Measurements from ENCODE around the gene ZBTB7B.
"Not testable (repeated sequence)": the region's sequence is repeated elsewhere in the genome, so short reads cannot be mapped to it uniquely, and the experiment has no call there.

The ZBTB7B gene

GRCh38 chr1:154992721-154993571 lies 9.7 kb upstream of the ZBTB7B start:
- Mint-ChIP-seq H3K4me3 (no peak overlapping the region), H3K4me1 (peaks cover 48% of the 10 kb centered on the region), H3K36me3 (peaks cover 22% of the 10 kb centered on the region), H3K27ac (no peak overlapping the region), H3K27me3 (no peaks in the 10 kb centered on the region), H3K9me3 (no peaks in the 10 kb centered on the region)
- ATAC-seq = peak; percentile 31

- H3K9me3 Mint-ChIP-seq = no peaks in the 10 kb centered on the region
- H3K4me3 Mint-ChIP-seq = no peak within 1 kb of the TSS
- H3K4me1 Mint-ChIP-seq = peaks cover 48% of the 10 kb centered on the region
- no peak for ATAC-seq
- H3K36me3 Mint-ChIP-seq = peaks cover 16% of the 10 kb centered on the region
- peak within 1 kb of the TSS; percentile 54 for H3K27ac Mint-ChIP-seq
- no peaks in the 10 kb centered on the region for H3K27me3 Mint-ChIP-seq
Measured at GRCh38 chr1:154993572-154994268, 8.9 kb upstream of the ZBTB7B start, which contains the start of gene LENEP. LENEP (plus strand) TSS chr1:154993586; CDS start chr1:154993608, 22 bp downstream.

- peak overlapping the region; percentile 54 for H3K27ac Mint-ChIP-seq
Measured at GRCh38 chr1:154994269-154994587, 8.4 kb upstream of the ZBTB7B start.

GRCh38 chr1:154994591-154994990 lies 8.0 kb upstream of the ZBTB7B start:
- H3K27ac Mint-ChIP-seq = peak overlapping the region; percentile 54
- peaks cover 50% of the 10 kb centered on the region for H3K4me1 Mint-ChIP-seq
- no peak for ATAC-seq
- H3K9me3 Mint-ChIP-seq = no peaks in the 10 kb centered on the region
- no peak overlapping the region for H3K4me3 Mint-ChIP-seq
- H3K36me3 Mint-ChIP-seq = peaks cover 14% of the 10 kb centered on the region
- no peaks in the 10 kb centered on the region for H3K27me3 Mint-ChIP-seq

More at GRCh38 chr1:154994269-154994587, 8.4 kb upstream of the ZBTB7B start:
- Mint-ChIP-seq H3K27me3 (no peaks in the 10 kb centered on the region), H3K36me3 (peaks cover 16% of the 10 kb centered on the region), H3K9me3 (no peaks in the 10 kb centered on the region), H3K4me1 (peaks cover 48% of the 10 kb centered on the region), H3K4me3 (no peak overlapping the region)
- no peak for ATAC-seq

- H3K27ac Mint-ChIP-seq = peak overlapping the region; percentile 54
- H3K36me3 Mint-ChIP-seq, ATAC-seq, H3K9me3 Mint-ChIP-seq, H3K27me3 Mint-ChIP-seq, H3K4me3 Mint-ChIP-seq: not testable (repeated sequence)
- H3K4me1 Mint-ChIP-seq = peaks cover 53% of the 10 kb centered on the region
Measured at GRCh38 chr1:154995301-154995983, 7.2 kb upstream of the ZBTB7B start.

GRCh38 chr1:154996966-154997701 lies 5.5 kb upstream of the ZBTB7B start:
- Mint-ChIP-seq H3K4me3 (no peak overlapping the region), H3K4me1 (peaks cover 57% of the 10 kb centered on the region), H3K9me3 (no peaks in the 10 kb centered on the region), H3K27me3 (no peaks in the 10 kb centered on the region), H3K27ac (peak overlapping the region; percentile 38), H3K36me3 (peaks cover 9% of the 10 kb centered on the region)
- no peak for ATAC-seq

- Mint-ChIP-seq H3K4me1 (peaks cover 52% of the 10 kb centered on the region), H3K9me3 (no peaks in the 10 kb centered on the region), H3K36me3 (no peaks in the 10 kb centered on the region), H3K27me3 (no peaks in the 10 kb centered on the region), H3K4me3 (peak overlapping the region; percentile 63), H3K27ac (peak overlapping the region; percentile 84)
- no peak for ATAC-seq
Measured at GRCh38 chr1:154998201-154998780, 4.3 kb upstream of the ZBTB7B start.

GRCh38 chr1:154998818-154999570 lies 3.6 kb upstream of the ZBTB7B start:
- peak overlapping the region; percentile 84 for H3K27ac Mint-ChIP-seq
- H3K27me3 Mint-ChIP-seq = no peaks in the 10 kb centered on the region
- ATAC-seq = peak; percentile 1
- H3K4me1 Mint-ChIP-seq = peaks cover 58% of the 10 kb centered on the region
- no peaks in the 10 kb centered on the region for H3K36me3 Mint-ChIP-seq
- no peaks in the 10 kb centered on the region for H3K9me3 Mint-ChIP-seq
- H3K4me3 Mint-ChIP-seq = peak overlapping the region; percentile 95

- Mint-ChIP-seq H3K36me3 (no peaks in the 10 kb centered on the region), H3K27ac (peak overlapping the region; percentile 84), H3K4me1 (peaks cover 58% of the 10 kb centered on the region), H3K4me3 (peak overlapping the region; percentile 95), H3K27me3 (no peaks in the 10 kb centered on the region), H3K9me3 (no peaks in the 10 kb centered on the region)
- peak; percentile 9 for ATAC-seq
Measured at GRCh38 chr1:154999571-155000410, 2.8 kb upstream of the ZBTB7B start.

GRCh38 chr1:155000411-155000725 lies 2.2 kb upstream of the ZBTB7B start:
- Mint-ChIP-seq H3K27ac (peak overlapping the region; percentile 84), H3K27me3 (no peaks in the 10 kb centered on the region), H3K36me3 (no peaks in the 10 kb centered on the region), H3K4me3 (peak overlapping the region; percentile 95), H3K9me3 (no peaks in the 10 kb centered on the region), H3K4me1 (peaks cover 60% of the 10 kb centered on the region)
- ATAC-seq = no peak

- no peaks in the 10 kb centered on the region for H3K27me3 Mint-ChIP-seq
- peaks cover 65% of the 10 kb centered on the region for H3K4me1 Mint-ChIP-seq
- H3K9me3 Mint-ChIP-seq = no peaks in the 10 kb centered on the region
- peak; percentile 63 for ATAC-seq
- H3K4me3 Mint-ChIP-seq = peak overlapping the region; percentile 95
- peak overlapping the region; percentile 84 for H3K27ac Mint-ChIP-seq
- no peaks in the 10 kb centered on the region for H3K36me3 Mint-ChIP-seq
Measured at GRCh38 chr1:155000726-155001424, 1.7 kb upstream of the ZBTB7B start.

- Mint-ChIP-seq H3K27me3 (no peaks in the 10 kb centered on the region), H3K4me1 (peaks cover 70% of the 10 kb centered on the region), H3K36me3 (no peaks in the 10 kb centered on the region), H3K4me3 (peak overlapping the region; percentile 95), H3K9me3 (no peaks in the 10 kb centered on the region), H3K27ac (peak overlapping the region; percentile 84)
- ATAC-seq = no peak
Measured at GRCh38 chr1:155001425-155001674, 1.3 kb upstream of the ZBTB7B start.

All from stimulated activated memory B cell treated with anti-CD40 and anti-IgM and Interleukin-4, amounts not matched to agents 10 μg/mL and 1 μg/mL and 100 μg/mL, for 72 hours (primary cell).